Measurements from ENCODE around the gene LMBR1L. TPM values are rescaled to one million over a fixed set of nuclear protein-coding genes. Genes with fewer than 3 reads are reported as not detected.
A peak's percentile ranks its signal among the peaks of the same experiment; 100 is the strongest.
"Not testable (repeated sequence)": the region's sequence is repeated elsewhere in the genome, so short reads cannot be mapped to it uniquely, and the experiment has no call there.

The LMBR1L gene
- total RNA-seq, 4 donors from 2014 or later = 11.1 to 27.2 (median 15.9) TPM

- Histone ChIP-seq H3K27ac (peak overlapping the region; percentile 99 to 100 (median 100)), H3K4me1 (peaks cover 25 to 30% of the 10 kb centered on the region in 2 donors), H3K9me3 (no peaks in the 10 kb centered on the region), H3K36me3 (peaks cover 0 to 27% of the 10 kb centered on the region in 2 donors), H3K27me3 (no peaks in the 10 kb centered on the region), H3K4me3 (peak overlapping the region; percentile 82 to 100 (median 96))
- in situ Hi-C loops (cut with MboI; ENCODE audit: low sequenced_read_pairs in 4 of 4) = no loop called here
- intact Hi-C loops (cut with DNase I; ENCODE audit: low total_unique reads) = loop anchor here (1.0 to 2.0 kb wide), 5 partner anchors 20 to 104 kb away; partner anchors contain the start of genes KMT2D, LMBR1L and RHEBL1
- TF ChIP-seq, protein P1, sequence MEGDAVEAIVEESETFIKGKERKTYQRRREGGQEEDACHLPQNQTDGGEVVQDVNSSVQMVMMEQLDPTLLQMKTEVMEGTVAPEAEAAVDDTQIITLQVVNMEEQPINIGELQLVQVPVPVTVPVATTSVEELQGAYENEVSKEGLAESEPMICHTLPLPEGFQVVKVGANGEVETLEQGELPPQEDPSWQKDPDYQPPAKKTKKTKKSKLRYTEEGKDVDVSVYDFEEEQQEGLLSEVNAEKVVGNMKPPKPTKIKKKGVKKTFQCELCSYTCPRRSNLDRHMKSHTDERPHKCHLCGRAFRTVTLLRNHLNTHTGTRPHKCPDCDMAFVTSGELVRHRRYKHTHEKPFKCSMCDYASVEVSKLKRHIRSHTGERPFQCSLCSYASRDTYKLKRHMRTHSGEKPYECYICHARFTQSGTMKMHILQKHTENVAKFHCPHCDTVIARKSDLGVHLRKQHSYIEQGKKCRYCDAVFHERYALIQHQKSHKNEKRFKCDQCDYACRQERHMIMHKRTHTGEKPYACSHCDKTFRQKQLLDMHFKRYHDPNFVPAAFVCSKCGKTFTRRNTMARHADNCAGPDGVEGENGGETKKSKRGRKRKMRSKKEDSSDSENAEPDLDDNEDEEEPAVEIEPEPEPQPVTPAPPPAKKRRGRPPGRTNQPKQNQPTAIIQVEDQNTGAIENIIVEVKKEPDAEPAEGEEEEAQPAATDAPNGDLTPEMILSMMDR (IDR thresholded peaks at IDR 0.05 in 4 of 5, conservative IDR thresholded peaks at IDR 0.05 in 1 of 5) = peak; percentile 69 to 93 (median 85)
- no peak for TF ChIP-seq POLR2A (IDR thresholded peaks at IDR 0.05)
- DNase-seq (peak; percentile 83 to 89), ATAC-seq (peak; percentile 84 to 87)
Observed at GRCh38 chr12:49130151-49131050, 19.8 kb upstream of the LMBR1L start.

- no peaks in the 10 kb centered on the region for H3K27me3 ChIP-seq
- H3K27ac ChIP-seq = peak overlapping the region; percentile 99 to 100 (median 100)
- intact Hi-C loops (cut with DNase I; ENCODE audit: low total_unique reads) = loop anchor here (1.0 to 2.0 kb wide), 4 partner anchors 19 to 69 kb away; partner anchors contain the start of genes KMT2D, LMBR1L and RHEBL1
- H3K4me3 ChIP-seq = peak overlapping the region; percentile 82 to 100 (median 96)
- peaks cover 25 to 30% of the 10 kb centered on the region in 2 donors for H3K4me1 ChIP-seq
- in situ Hi-C loops (cut with MboI; ENCODE audit: low sequenced_read_pairs in 4 of 4) = loop anchor here in 1 of 4 donors (10.0 kb wide), 1 partner anchor 55 kb away; no protein-coding TSS in a partner anchor
- H3K9me3 ChIP-seq = no peaks in the 10 kb centered on the region
- H3K36me3 ChIP-seq = peaks cover 0 to 27% of the 10 kb centered on the region in 2 donors
- no peak for TF ChIP-seq POLR2A (IDR thresholded peaks at IDR 0.05)
- TF ChIP-seq, protein P1 (IDR thresholded peaks at IDR 0.05 in 4 of 5, conservative IDR thresholded peaks at IDR 0.05 in 1 of 5) = no peak
- DNase-seq (no peak), ATAC-seq (no peak)
Observed at GRCh38 chr12:49129332-49130150, 18.9 kb upstream of the LMBR1L start.

- peaks cover 0 to 27% of the 10 kb centered on the region in 2 donors for H3K36me3 ChIP-seq
- DNase-seq; intact Hi-C loops (cut with DNase I; ENCODE audit: low total_unique reads); H3K4me3 ChIP-seq; H3K27me3 ChIP-seq; H3K27ac ChIP-seq; ATAC-seq; H3K9me3 ChIP-seq: not testable (repeated sequence)
- in situ Hi-C loops (cut with MboI; ENCODE audit: low sequenced_read_pairs in 4 of 4) = loop anchor here in 1 of 4 donors (10.0 kb wide), 1 partner anchor 53 kb away; no protein-coding TSS in a partner anchor
- H3K4me1 ChIP-seq = peaks cover 21 to 23% of the 10 kb centered on the region in 2 donors
Observed at GRCh38 chr12:49127971-49128370, 17.3 kb upstream of the LMBR1L start.

DNA sequence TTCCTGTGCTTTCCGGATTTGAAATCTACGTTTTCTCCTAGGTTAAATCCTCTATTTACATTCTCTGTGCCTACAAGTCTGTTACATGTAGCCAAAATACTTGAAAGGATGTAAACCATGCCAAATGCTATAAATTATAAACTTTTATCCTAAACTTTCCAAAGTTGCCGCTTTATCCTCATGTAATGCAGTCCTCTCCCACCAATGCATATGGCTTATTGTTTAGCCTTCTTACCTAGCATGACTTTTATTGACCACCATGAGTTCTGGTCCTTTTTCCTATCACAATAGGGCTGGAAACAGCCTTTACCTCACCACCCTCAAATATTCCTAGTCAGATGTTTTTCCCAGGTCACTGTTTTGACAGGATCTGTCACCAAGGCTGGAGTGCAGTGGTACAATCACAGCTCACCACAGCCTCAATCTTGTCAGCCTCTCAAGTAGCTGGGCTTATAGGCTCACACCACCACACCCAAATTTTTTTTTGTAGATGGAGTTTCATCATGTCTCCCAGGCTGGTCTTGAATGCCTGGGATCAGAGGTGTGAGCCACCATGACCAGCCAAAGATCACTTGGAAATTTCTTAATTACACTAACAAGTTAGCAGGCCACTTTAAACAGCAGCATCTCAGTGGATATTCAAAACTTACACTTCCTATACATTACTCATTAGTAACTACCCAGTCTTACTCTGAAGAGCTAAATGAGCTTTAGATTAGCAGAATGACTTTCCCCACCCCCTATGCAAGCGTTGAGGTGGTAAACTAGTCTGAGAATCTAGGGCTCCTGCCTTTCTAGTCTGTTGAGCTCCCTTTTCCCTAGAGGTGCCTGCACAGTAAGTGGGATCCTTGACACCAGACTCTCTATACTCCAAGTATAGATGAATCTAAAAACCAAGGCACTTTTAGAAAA, 16.5 kb upstream of the LMBR1L start:
- H3K9me3 ChIP-seq = no peaks in the 10 kb centered on the region
- DNase-seq = no peak
- in situ Hi-C loops (cut with MboI; ENCODE audit: low sequenced_read_pairs in 4 of 4) (loop anchor here in 1 of 4 donors (10.0 kb wide), 1 partner anchor 52 kb away; no protein-coding TSS in a partner anchor), intact Hi-C loops (cut with DNase I; ENCODE audit: low total_unique reads) (no loop called here)
- H3K36me3 ChIP-seq = peaks cover 0 to 27% of the 10 kb centered on the region in 2 donors
- TF ChIP-seq, protein P1 (IDR thresholded peaks at IDR 0.05 in 4 of 5, conservative IDR thresholded peaks at IDR 0.05 in 1 of 5) = no peak
- TF ChIP-seq POLR2A (IDR thresholded peaks at IDR 0.05) = no peak
- no peak overlapping the region for H3K4me3 ChIP-seq
- ATAC-seq = no peak
- peaks cover 17 to 18% of the 10 kb centered on the region in 2 donors for H3K4me1 ChIP-seq
- H3K27ac ChIP-seq = no peak overlapping the region
- no peaks in the 10 kb centered on the region for H3K27me3 ChIP-seq
